GM12878 (cell line): ENCODE measurements around the gene RPS19BP1. TPM values are rescaled to one million over a fixed set of nuclear protein-coding genes. Genes with fewer than 3 reads are reported as not detected.

Experiments
- ETV6 ChIP-seq, 2 experiments: fragments of 450-650 bp in 1 of 2; IDR thresholded peaks in 1 of 2; conservative IDR thresholded peaks in 1 of 2; 2 replicates each; pipeline ENCODE4 v1.6.1; 2014; ENCODE audit warnings: antibody characterized with exemption in 1 of 2, borderline replicate concordance in 1 of 2, low read depth in 1 of 2, mild to moderate bottlenecking in 1 of 2, moderate library complexity in 1 of 2
- EZH2 ChIP-seq: IDR thresholded peaks from 2 replicates; pipeline ENCODE4 v1.6.1; 2012; ENCODE audit warnings: low read depth, mild to moderate bottlenecking, control low read depth, inconsistent platforms, low read length, borderline replicate concordance; ENCODE audit not compliant: control insufficient read depth
- IRF4 ChIP-seq: IDR thresholded peaks from 2 replicates; pipeline ENCODE4 v1.6.1; 2011; ENCODE audit warnings: low read depth, low read length
- KAT2A ChIP-seq: conservative IDR thresholded peaks from 2 replicates; pipeline ENCODE4 v1.6.1; 2011; ENCODE audit warnings: low read depth, low read length; ENCODE audit not compliant: control insufficient read depth
- MAX ChIP-seq: IDR thresholded peaks from 2 replicates; pipeline ENCODE4 v1.6.1; 2012; ENCODE audit warnings: low read depth, low read length, improper control_type of control experiment
- MTA3 ChIP-seq: IDR thresholded peaks from 2 replicates; pipeline ENCODE4 v1.6.1; 2012; ENCODE audit warnings: low read length, inconsistent platforms, borderline replicate concordance
- PAX5 ChIP-seq: IDR thresholded peaks from 2 replicates; pipeline ENCODE4 v1.6.1; 2011; ENCODE audit warnings: low read depth, low read length, borderline replicate concordance
- POLR2AphosphoS2 ChIP-seq: IDR thresholded peaks from 2 replicates; pipeline ENCODE4 v1.6.1; 2011; ENCODE audit warnings: low read depth, mild to moderate bottlenecking, low read length, improper control_type of control experiment, moderate library complexity
- PRDM15 ChIP-seq: fragments of 450-650 bp; formaldehyde crosslinking; IDR thresholded peaks from 2 replicates; pipeline ENCODE4 v1.4.0; 2020; ENCODE audit warnings: mild to moderate bottlenecking, moderate library complexity
- RAD21 ChIP-seq: IDR thresholded peaks from 2 replicates; pipeline ENCODE4 v1.6.1; 2011; ENCODE audit warnings: mild to moderate bottlenecking, low read depth, low read length, moderate library complexity; ENCODE audit not compliant: insufficient read depth
- SKIL ChIP-seq: fragments of 450-650 bp; IDR thresholded peaks from 2 replicates; pipeline ENCODE4 v1.6.1; 2017; ENCODE audit warnings: mild to moderate bottlenecking, low read depth, inconsistent platforms; ENCODE audit not compliant: poor library complexity, severe bottlenecking
- SPI1 ChIP-seq: IDR thresholded peaks from 2 replicates; pipeline ENCODE4 v1.6.1; 2011; ENCODE audit warnings: low read depth, mild to moderate bottlenecking, low read length, moderate library complexity, borderline replicate concordance; ENCODE audit not compliant: insufficient read depth
- SUPT20H ChIP-seq: IDR thresholded peaks from 2 replicates; pipeline ENCODE4 v1.6.1; 2011; ENCODE audit warnings: low read depth, mild to moderate bottlenecking, low read length, moderate library complexity, borderline replicate concordance; ENCODE audit not compliant: control insufficient read depth
- TCF12 ChIP-seq: IDR thresholded peaks from 2 replicates; pipeline ENCODE4 v1.6.1; 2011; ENCODE audit warnings: low read depth, mild to moderate bottlenecking, low read length
- YY1 ChIP-seq: IDR thresholded peaks from 2 replicates; pipeline ENCODE4 v1.6.1; 2011; ENCODE audit warnings: low read depth, mild to moderate bottlenecking, low read length
- ZBTB4 ChIP-seq: fragments of 450-650 bp; formaldehyde crosslinking; IDR thresholded peaks from 2 replicates; pipeline ENCODE4 v1.4.0; 2022; ENCODE audit warnings: mild to moderate bottlenecking, moderate library complexity
- ZNF217 ChIP-seq: fragments of 450-650 bp; IDR thresholded peaks from 2 replicates; pipeline ENCODE4 v1.6.1; 2017; ENCODE audit warnings: antibody characterized with exemption, mild to moderate bottlenecking
- polyA plus RNA-seq, 11 experiments: library from polyadenylated mRNA; depleted of rRNA in 4 of 11; unstranded in 6 of 11; stranded (reverse) in 5 of 11; fragments of >200 nt; fragmentation: Nextera tagmentation in 4 of 11; fragmentation: Illumina TruSeq in 1 of 11; extraction: Ambion mirVana in 4 of 11; extraction: Trizol in 1 of 11; gene quantifications; 1 replicate in 1 of 11; 2 replicates in 10 of 11; pipeline versions ENCODE4 v1.2.1 to v1.2.3, GENCODE V29; 2011 to 2016; ENCODE audit warnings: inconsistent platforms in 2 of 11, missing spikeins in 2 of 11, low read depth in 1 of 11
- total RNA-seq, 4 experiments: library from RNA; depleted of rRNA in 3 of 4; stranded (reverse); fragments of >200 nt in 3 of 4; fragmentation: Illumina TruSeq in 1 of 4; extraction: Trizol in 1 of 4; gene quantifications; 2 replicates each; pipeline versions ENCODE4 v1.2.1 to v1.2.3, GENCODE V29; 2013 to 2021

The RPS19BP1 gene
- total and polyA plus RNA-seq, 10 of the 15 experiments (the other 5 are each of a cell fraction or from before 2014, with no cell fraction given) = 2.7 to 206 (median 78.6) TPM

GRCh38 chr22:39520226-39521105 lies 12.1 kb downstream of the RPS19BP1 start, which contains the start of gene ATF4 (continued):
- TF ChIP-seq PRDM15 (CRISPR knock-in tag) (0 out of 2 replicates have a peak, but pooled peaks have one; percentile 61), MTA3 (no peak), TCF12 (peak; percentile 29; the same call in 1 of the 2 replicates), SUPT20H (no peak), EZH2 (no peak), YY1 (peak; percentile 98), POLR2AphosphoS2 (peak; percentile 97), ZNF217 (no peak), MAX (peak; percentile 67), IRF4 (0 out of 2 replicates have a peak, but pooled peaks have one; percentile 8), SKIL (peak; percentile 85), RAD21 (no peak), ETV6 (conservative IDR thresholded peaks at IDR 0.05 in 1 of 2, IDR thresholded peaks at IDR 0.05 in 1 of 2; ENCODE audit: borderline replicate concordance in 1 of 2, low read depth in 1 of 2) (no peak), ZBTB4 (no peak; the same call in 1 of the 2 replicates), KAT2A (no peak), SPI1 (no peak), PAX5 (0 out of 2 replicates have a peak, but pooled peaks have one; percentile 11)
